COLO668 (cell line): ENCODE data around the gene CD151.
A peak's percentile ranks its signal among the peaks of the same experiment; 100 is the strongest.

Experiments
- DNase-seq: peaks from one replicate; lab custom pipeline; 2025; ENCODE audit not compliant: unreplicated experiment; lab: John Stamatoyannopoulos, UW

The CD151 gene

DNA sequence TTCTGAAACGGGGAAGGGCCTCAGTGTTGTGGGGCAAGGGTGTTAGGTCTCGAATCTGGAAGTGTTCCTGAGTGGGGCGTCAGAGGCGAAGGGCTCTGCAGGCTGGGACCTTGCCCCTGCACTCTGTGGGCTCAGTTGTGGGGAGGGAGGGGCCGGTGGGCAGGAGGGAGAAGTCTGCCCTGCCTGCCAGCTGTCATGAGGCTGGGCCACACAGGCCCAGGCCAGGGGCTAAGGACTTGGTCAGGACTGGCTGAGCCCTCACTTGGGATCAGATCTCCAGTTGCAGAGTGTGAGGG lies 4.9 kb upstream of the CD151 start, which contains the start of gene CRACR2B:
CRACR2B (plus strand) TSS at position 23 of the 296 bp plus-strand sequence. CDS start 689 bp downstream, outside the sequence.
- no peak for DNase-seq

DNA sequence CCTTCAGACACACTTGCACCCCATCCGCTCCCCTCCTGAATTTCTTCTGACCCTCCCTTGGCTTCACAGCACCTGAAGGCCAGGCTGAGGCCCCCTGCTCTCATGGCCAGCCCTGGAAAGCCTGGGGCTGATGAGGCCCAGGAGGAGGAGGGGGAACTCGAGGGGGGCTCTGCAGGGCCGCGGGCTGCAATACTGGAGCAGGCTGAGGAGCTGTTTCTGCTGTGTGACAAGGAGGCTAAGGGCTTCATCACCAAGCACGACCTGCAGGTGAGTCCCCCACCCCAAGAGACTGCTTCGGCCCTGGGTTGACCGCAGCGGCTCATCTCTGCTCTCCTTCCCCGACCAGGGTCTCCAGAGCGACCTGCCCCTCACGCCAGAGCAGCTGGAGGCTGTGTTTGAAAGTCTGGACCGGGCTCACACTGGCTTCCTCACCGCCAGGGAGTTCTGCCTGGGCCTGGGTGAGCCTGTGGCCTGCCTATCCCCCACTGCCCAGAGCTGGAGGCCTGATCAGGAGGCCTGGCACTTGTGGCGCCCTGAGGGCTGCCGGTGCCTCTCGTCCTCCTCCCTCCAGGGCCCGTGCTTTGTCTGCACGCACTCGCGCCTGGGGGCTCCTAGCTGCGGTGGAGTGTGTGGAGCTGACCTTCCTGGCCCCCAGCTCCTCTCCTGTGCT lies 4.1 kb upstream of the CD151 start:
- DNase-seq: no peak

DNA sequence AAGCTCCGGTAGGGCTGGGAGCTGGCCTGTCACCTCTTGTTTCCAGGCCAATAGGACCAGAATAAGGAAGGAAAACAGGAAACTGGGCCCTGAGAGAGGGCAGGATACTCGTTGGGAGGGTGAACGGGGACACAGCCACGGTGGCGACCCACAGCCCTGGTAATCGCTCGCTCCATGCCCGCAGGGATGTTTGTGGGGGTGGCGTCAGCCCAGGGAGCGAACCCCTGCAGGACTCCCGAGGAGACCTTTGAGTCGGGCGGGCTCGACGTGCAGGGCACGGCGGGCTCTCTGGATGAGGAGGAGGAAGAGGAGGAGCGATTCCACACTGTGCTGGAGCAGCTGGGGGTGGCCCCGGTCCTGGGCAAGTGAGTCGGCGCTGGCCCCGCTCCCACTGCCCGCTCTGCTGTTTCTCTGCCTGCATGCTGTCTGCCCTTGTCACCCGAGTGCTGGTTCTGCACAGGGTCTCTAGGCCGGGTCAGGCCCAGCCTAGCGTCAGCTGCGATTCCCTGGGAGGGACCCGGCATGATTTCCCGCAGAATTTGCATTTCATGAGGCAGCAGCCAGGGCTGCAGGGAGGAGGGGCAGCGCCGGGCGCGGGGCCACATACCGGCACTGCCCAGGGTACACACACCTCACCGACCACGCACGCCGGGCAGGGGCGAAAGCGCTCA lies 3.4 kb upstream of the CD151 start:
- DNase-seq: no peak

DNA sequence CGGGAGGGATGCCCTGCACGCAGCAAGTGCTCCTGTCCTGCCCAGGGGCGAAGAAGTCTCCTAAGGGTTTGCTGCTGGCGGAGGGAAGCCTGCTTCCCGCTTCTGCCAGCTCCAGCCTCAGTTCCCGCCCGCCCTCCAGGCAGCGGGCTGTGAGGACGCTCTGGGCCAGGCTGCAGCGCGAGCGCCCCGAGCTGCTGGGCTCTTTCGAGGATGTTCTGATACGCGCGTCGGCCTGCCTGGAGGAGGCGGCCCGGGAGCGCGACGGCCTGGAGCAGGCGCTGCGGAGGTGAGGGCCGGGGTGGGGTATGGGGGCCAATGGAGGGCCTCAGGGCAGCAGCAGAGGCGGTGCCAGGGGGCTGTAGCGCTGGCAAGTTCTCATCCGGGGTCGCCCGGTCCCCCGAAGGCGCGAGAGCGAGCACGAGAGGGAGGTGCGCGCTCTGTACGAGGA lies 2.9 kb upstream of the CD151 start:
- no peak for DNase-seq

DNA sequence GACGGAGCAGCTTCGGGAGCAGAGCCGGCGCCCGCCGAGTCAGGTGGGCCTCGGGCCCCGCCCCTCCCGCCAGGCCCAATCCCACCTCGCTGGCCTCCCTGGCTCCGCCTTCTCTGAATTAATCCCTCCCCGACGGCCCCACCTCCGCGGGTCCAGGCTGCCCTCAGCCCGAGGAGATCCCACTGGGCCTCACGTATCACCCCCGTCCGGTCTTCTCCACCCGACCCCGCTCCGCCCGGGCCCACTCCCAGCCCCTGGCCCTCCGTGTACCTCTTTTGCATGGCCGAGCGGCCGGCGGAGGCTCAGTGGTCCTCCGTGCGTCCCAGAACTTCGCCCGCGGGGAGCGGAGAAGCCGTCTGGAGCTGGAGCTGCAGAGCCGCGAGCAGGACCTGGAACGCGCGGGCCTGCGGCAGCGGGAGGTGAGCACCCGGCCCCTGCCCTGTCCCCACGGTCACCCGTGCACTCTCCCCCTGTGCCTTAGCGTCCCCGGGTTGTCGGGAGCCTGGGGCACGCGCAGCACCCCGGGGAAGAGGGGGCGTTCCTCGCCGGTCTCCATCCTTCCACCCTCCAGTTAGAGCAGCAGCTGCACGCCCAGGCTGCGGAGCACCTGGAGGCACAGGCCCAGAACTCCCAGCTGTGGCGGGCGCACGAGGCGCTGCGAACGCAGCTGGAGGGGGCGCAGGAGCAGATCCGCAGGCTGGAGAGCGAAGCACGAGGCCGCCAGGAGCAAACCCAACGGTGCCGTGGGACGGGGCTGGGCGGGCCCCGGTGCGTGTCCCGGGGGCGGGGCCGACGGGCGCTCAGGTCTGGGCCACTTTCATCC lies 2.2 kb upstream of the CD151 start:
- no peak for DNase-seq

DNA sequence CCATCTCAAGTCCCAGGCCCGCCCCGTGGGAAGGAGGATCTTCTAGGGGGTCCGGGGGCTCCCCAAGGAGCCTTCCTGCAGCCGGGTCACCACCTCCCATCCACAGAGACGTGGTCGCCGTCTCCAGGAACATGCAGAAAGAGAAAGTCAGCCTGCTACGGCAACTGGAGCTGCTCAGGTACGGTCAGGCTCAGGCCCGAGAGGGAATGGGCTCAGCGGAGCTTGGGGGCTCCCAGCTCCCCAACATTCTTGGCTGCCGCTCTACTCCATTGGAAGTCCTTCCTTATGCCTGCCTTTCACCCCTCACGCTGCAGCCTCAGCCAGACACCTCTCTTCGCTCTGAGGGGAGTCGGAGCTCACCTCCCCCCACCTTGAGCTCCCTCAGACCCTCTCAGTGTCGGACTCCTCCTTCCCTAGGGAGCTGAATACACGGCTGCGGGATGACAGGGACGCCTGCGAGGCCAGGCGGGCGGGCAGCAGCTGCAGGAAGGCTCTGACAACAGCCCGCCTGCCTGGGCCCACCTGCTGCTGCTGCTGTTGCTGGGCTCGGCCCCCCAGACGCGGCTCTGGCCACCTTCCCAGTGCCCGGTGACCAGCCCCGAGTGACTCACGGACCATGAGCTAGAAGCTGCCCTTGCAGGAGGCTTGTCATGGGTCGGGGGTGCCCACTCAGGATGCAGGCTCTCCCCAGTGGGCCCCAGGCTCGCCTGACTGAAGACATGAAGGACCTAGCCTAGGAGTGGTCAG lies 1.5 kb upstream of the CD151 start:
- peak; percentile 3 for DNase-seq

DNA sequence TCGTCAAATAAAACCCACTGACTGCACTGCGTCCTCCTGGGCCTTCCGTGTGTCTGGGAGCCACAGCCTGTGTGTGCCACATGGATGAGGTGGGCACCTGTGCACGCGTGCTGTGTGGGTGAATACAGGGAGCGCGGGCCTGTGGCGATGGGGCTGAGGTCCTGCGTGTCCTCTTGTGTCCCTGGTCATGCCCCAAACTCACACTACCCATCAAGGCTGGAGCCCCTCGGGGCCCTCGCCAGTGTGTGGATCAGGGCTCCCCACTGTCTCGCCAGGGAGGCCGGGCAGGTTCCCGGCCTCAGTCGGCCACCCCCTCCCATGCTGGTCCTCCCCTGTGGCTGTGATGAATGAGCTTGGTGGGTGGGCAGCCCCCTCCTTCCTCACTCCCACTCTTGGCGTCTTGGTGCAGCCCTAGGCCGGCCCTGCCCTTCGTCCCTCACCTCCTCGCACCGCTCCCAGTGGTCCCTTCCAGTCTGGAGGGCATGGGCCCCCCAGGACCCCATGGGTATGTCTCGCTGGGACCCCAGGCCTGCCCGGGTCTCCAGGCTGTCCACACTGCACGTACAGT lies 707 bp upstream of the CD151 start:
- DNase-seq: no peak

DNA sequence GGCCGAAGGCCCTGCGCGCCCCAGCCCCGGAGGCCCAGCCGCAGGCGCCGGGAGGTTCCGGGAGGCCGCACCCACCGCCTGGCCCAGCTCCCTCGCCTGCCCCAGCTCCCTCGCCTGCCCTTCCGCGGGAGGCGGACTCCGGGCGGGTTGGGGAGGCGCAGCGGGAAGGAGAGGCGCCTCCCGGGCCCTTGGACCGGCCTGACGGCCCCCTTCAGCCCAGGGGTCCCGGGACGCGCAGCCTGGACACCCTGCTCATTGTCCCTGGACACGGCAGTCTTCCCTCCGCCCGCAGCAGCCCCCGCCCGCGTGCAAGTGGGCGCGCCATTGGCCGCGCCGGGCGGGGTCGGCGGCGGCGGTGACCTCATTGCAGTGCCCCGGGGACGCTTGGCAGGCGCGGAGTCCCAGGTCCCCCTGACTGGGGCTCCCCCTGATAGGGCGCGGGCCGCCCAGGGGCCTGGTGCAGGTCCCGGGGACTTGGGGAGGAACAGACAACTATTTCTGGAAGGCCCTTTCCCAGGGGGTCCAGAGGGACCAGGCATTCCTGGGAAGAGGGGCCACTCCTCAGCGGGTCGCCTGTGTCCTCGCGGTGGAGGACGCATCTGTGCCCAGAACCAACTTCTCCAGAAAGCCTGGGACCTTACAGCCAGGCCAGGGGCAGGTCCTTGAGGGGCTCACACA lies 501 bp downstream of the CD151 start:
- peak; percentile 53 for DNase-seq

DNA sequence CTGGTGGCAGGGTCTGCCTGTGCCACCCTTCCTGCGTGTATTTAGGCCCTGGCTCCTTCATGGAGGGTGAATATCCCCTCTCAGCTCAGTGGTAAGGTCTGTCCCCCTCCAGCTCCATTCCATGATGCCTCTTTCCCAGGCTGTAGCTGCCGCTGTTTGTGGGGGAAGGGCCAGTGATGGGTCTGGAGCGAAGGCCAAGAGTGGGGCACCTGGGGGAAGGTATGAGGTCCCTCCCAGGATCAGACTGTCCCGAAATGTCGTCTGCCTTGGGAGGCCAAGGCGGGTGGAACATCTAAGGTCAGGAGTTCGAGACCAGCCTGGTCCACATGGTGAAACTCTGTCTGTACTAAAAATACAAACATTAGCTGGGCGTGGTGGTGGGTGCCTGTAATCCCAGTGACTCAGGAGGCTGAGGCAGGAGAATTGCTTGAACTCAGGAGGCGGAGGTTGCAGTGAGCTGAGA lies 1.1 kb downstream of the CD151 start:
- DNase-seq: no peak

DNA sequence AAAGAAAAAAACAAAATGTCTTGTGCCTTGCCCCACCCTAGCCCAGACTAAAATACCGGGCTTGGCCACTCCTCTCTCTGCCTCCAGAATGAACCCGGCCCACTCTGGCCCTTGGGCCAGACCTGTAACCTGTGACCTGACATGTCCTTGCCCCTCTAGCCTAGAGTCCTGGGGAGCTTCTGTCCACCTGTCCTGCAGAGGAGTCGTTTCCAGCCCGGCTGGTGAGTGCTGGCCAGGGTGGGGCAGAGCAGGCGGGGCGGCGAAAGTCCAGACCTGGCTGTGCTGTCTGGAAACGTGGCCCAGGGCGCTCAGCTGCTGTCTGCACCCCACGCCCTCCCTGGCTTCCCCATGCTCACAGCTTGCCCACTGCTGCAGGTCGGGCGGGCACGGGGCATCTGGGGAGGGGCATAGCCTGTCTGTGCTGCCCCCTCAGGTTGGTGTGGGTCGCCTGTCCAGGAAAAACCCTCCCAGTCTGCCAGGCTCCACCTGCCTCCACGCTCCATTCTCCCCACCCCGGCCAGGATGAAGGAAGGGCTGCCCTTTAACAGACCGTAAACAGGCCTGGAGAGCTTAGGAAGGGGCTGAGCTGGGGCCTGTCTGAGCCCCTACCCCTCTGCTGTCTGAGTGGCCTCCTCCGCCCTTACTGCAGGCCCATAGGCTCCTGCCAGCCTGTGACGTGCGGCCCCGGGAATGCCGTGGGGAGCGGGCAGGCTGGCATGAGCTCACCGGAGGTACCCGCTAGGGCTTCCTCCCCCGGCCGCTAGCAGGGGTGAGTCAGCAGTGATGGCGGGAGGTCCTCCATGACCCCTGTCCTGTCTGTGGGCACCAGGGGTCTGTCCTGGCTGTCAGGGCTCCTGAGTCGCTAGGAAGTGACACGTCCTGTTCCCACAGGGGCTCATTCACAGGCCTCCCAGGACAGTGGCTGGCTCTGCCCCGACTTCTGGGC lies 1.9 kb downstream of the CD151 start:
- DNase-seq: peak; percentile 59

DNA sequence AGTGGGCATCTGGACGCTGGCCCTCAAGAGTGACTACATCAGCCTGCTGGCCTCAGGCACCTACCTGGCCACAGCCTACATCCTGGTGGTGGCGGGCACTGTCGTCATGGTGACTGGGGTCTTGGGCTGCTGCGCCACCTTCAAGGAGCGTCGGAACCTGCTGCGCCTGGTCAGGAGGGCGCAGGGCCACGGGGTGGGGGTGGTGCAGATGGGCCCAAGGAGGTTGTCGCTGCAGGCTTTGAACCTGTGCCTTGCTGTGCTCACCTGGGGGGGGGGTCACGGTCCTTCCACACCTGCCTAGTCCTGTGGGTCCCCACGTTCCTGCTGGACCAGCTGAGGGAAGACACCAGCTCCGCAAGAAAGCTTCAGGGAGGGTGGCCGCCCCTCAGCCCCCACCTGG lies 3.5 kb downstream of the CD151 start:
- no peak for DNase-seq

DNA sequence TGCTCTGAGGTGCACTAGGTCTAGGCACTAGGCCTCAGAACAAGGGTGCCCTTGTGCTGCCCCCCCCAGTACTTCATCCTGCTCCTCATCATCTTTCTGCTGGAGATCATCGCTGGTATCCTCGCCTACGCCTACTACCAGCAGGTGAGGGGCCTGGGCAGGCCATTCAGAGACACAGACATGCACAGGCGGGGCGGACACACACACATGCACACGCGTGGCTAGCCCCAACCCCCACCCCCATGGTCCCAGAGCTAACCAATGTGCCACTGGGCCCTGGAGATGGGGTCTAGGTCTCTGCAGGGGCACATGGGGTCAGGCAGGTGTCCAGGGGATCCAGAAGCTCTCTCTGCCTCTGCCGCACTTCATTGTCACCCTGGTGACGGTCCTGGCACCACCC lies 3.9 kb downstream of the CD151 start:
- no peak for DNase-seq

DNA sequence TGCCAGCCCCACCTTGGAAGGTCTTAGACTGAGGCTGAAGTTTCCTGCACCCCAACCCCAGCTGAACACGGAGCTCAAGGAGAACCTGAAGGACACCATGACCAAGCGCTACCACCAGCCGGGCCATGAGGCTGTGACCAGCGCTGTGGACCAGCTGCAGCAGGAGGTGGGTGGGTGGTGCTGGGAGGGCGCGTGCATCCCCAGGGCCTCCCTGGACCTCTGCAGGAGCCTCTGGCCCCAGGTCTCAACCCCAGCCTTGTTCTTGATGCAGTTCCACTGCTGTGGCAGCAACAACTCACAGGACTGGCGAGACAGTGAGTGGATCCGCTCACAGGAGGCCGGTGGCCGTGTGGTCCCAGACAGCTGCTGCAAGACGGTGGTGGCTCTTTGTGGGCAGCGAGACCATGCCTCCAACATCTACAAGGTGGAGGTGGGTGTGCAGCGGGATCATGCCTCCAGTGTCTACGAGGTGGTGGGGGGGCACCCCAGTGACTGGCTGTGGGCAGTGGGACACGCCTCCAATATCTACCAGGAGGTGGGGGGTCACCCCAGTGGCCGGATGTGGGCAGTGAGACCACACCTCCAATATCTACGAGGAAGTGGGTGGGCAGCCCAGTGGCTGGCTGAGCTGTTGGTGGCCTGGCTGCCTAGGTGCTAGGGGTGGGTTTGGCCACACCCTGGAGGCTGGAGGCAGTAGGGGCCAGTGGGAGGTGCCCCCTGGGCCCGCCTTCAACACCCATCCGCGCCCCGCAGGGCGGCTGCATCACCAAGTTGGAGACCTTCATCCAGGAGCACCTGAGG lies 4.6 kb downstream of the CD151 start:
- DNase-seq: no peak

DNA sequence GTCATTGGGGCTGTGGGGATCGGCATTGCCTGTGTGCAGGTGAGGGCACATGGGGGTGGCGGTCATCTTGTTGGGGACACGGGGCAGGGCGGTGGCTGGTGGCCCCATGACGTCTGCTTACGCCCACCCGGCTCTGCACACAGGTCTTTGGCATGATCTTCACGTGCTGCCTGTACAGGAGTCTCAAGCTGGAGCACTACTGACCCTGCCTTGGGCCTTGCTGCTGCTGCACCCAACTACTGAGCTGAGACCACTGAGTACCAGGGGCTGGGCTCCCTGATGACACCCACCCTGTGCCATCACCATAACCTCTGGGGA lies 5.2 kb downstream of the CD151 start:
- DNase-seq: no peak

DNA sequence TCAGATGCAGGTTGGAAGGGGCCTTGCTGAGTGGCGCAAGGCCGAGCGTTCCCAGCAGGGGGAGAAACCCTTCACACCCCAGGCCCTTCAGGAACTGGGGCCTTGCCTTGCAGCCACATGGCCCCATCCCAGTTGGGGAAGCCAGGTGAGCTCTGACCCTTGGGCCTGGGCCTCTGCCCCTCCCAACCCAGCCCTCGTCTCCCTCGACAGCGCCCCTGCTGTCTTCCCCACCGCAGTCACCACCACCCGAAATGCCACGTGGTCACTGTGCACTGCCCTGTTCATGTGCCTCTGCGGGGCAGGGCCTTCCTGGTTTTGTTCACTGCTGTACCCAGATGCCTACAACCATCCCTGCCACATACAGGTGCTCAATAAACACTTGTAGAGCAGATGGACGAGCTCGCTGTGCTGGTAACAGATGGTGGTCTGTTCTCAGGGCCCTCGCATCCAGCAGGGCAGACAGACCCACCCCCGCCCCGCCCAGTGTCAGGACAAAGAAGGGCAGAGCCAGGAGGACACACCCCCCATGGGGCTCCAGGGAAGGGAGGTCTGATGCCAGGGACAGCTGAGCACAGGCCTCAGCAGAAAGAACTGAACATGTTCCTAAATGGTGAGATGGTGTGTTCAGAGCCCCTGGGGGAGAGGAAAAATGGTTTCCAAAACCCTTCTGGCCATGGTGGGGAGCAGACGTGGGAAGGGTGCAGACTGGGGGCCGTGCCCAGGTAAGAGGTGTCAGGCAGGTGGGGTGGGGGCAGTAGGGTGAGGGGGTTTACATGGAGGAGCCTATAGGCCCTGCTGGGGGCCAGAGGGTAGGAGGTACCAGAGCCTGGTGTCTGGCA lies 5.9 kb downstream of the CD151 start:
- DNase-seq: no peak

DNA sequence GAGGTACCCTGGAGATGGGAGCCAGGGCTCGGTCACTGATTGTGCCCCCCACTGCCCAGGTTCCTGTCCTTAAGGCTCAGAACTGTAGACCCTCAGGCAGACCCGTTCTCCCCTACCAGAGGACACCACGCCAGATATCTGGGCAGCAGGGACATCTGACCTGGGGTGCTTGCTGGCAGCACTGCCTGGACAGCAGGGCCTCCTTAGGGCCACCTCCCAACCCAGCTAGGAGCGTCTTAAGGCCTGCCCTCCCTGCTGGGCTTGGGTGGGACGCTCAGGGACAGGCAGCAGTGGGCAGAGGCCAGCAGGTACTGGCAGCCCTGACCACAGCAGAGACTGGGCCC lies 6.5 kb downstream of the CD151 start:
- no peak for DNase-seq

DNA sequence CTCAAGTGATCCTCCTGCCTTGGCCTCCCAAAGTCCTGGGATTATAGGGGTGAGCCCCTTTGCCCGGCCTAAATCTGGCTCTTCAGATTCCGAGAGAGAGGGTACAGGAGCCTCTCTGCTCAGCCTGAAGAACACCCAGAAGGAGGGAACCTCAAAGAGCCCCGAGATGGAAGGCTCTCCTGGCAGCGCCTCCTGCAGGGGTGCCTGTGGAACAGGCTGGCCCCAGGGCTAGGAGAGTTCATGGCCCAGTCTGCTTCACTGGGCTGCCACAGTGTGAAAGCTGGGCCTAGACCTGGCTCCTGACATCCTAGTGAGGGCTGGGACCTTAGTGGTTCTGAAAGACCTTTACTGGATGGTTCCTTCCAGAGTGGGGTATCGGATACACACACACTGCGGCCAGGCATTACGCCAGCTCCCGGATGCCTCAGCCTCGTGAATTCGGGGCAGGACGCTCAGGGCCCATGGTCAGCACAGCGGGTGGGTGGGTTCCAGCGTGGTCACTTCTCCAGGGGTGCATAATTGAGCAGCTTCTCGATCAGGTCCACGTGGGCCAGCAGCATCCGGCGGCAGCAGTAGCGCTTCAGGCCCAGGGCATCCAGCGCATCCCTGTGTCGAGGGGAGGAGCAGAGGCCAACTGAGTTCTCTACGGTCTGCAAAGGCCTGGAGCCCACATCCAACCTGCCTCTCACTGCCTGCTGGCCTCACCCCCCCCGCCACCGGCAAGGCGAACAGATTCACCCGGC lies 7.3 kb downstream of the CD151 start:
- DNase-seq: no peak
